Activated naive CD8-positive, alpha-beta T cell treated with anti-CD3 and anti-CD28 coated beads, Interleukin-2, amount 50 U/mL, for 24 hours (primary cell): ENCODE data around the gene SPOCK1.
"Not testable (repeated sequence)": the region's sequence is repeated elsewhere in the genome, so short reads cannot be mapped to it uniquely, and the experiment has no call there.

Experiments
- ATAC-seq: fragments of 150-1000 bp; cut with Tn5 transposase; one replicate; pipeline ENCODE4 v1.10.0; 2021
- DNase-seq: peaks from one replicate; pipeline ENCODE4 v3.0.0; 2021
- H3K27ac Mint-ChIP-seq: one replicate; pipeline ENCODE4 v1.8.0; 2021; ENCODE audit warnings: mild to moderate bottlenecking, mixed read lengths
- H3K27me3 Mint-ChIP-seq: one replicate; pipeline ENCODE4 v1.8.0; 2021; ENCODE audit warnings: mixed read lengths
- H3K36me3 Mint-ChIP-seq: one replicate; pipeline ENCODE4 v1.8.0; 2021; ENCODE audit warnings: low read depth, mixed read lengths
- H3K4me1 Mint-ChIP-seq: one replicate; pipeline ENCODE4 v1.8.0; 2021; ENCODE audit warnings: mixed read lengths
- H3K4me3 Mint-ChIP-seq: one replicate; pipeline ENCODE4 v1.8.0; 2021; ENCODE audit warnings: mild to moderate bottlenecking, moderate library complexity, mixed read lengths
- H3K9me3 Mint-ChIP-seq: one replicate; pipeline ENCODE4 v1.8.0; 2021; ENCODE audit warnings: mixed read lengths

SPOCK1 gene

DNA sequence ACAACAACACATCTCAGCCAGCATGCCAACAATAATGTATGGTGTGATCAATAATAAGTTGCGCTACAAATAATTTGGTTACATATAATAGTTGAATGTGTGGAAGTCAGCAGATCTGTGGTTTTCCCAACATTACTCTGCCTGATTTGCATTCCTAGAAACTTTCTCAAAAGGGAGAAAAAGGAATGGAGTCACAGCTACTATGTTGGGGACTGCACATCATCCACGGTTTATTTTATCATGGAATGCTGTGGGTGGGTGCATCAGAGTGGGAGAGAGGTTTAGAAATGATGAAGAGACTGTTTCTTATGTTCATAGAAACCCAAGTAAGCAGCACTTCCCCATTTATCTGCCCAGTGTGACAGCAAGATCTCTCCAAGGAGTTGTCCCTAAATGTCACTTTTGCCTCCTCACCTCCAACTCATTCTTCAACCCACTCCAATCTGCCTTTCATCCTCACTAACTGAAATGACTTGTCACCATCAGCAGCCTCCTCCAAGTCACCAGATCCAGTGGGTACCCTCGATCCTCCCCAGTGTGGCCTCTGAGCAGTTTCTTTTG is 2.8 kb upstream of the SPOCK1 start:
- ATAC-seq, result no peak
- Mint-ChIP-seq H3K4me1 (no peaks in the 10 kb centered on the region), H3K27ac (no peak overlapping the region), H3K9me3 (no peaks in the 10 kb centered on the region), H3K4me3 (no peak overlapping the region), H3K36me3 (no peaks in the 10 kb centered on the region), H3K27me3 (peaks cover 16% of the 10 kb centered on the region)
- no peak for DNase-seq

DNA sequence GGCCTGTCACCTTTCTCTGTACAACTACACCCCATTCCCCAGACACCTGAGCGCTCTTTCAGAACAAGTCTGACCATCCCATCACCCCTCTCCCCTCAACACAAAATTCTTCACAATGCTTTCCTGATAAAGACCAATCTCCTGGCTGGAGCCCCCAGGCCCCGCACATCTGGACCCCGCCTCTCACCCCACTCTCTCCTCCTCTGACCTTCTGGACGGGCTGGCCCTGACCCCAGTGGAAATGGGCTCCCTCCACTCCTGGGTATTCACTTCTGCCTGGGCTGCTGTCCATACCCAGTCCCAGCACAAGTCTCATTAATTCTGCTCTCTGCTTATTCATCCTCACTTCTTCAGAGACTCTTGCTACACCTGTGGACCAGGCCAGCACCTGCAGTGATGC is 2.1 kb upstream of the SPOCK1 start:
- ATAC-seq (no peak), DNase-seq (no peak)
- Mint-ChIP-seq H3K9me3 (no peaks in the 10 kb centered on the region), H3K27ac (no peak overlapping the region), H3K4me3 (no peak overlapping the region), H3K27me3 (peaks cover 23% of the 10 kb centered on the region), H3K4me1 (no peaks in the 10 kb centered on the region), H3K36me3 (no peaks in the 10 kb centered on the region)

DNA sequence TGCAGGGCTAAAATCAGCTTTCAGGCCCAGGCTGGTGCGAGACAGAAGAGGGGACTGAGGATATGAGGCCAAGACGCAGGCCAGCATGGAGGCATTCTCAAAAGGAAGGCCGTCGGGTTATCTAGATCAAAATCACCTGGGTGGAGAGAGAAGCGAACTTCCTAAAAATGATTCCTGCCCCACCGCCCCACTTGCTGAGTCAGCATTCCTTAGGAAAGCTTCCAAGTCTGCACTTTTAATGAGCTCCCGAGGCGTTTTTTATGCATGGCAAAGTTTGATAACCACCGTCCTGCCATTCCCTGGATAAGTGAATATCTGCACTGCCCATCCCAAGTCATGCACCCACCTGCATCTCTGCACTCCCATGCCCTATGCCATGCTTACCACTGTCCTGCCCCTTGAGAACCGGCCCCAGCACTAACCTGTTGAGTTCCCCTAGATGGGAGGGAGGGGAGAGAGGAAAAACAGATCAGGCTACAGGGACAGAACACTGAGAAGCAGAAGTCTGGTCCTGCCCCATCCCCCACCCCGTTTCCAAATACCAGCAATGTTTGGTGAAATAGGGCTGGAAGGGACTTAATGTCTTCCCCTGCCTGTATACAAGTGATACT is 1.6 kb upstream of the SPOCK1 start:
- H3K9me3 Mint-ChIP-seq, result no peaks in the 10 kb centered on the region
- H3K27me3 Mint-ChIP-seq, result peaks cover 24% of the 10 kb centered on the region
- no peak for DNase-seq
- H3K4me1 Mint-ChIP-seq, result no peaks in the 10 kb centered on the region
- no peaks in the 10 kb centered on the region for H3K36me3 Mint-ChIP-seq
- H3K4me3 Mint-ChIP-seq, result no peak overlapping the region
- H3K27ac Mint-ChIP-seq, result no peak overlapping the region
- ATAC-seq, result no peak

DNA sequence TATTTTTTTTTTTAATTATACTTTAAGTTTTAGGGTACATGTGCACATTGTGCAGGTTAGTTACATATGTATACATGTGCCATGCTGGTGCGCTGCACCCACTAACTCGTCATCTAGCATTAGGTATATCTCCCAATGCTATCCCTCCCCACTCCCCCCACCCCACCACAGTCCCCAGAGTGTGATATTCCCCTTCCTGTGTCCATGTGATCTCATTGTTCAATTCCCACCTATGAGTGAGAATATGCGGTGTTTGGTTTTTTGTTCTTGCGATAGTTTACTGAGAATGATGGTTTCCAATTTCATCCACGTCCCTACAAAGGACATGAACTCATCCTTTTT is 351 bp upstream of the SPOCK1 start:
- not testable (repeated sequence) for H3K4me3 Mint-ChIP-seq, DNase-seq, H3K27ac Mint-ChIP-seq, H3K36me3 Mint-ChIP-seq, H3K4me1 Mint-ChIP-seq, H3K9me3 Mint-ChIP-seq, ATAC-seq
- H3K27me3 Mint-ChIP-seq, result peaks cover 24% of the 10 kb centered on the region

DNA sequence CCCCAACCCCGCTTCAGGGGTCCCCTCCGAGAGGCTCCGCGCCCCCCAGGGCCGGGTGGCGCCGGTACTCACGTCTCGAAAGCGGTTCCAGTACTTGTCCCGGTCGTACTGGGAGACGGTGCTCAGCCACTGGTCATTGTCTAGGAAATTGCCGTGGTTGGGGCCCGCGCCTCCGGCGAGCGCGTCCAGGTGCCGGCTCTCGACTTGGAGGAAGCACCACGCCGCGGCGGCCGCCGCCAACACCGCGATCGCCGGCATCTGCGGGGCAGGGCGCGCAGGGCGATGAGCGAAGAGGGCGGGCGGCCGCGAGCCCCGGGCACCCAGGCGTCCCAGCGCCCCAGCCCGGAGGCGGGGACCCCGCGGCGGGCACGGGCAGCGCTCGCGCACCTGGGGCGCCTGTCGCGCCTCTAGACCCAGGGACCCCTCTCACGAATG is 808 bp downstream of the SPOCK1 start:
- DNase-seq (no peak), ATAC-seq (no peak)
- H3K9me3 Mint-ChIP-seq, result no peaks in the 10 kb centered on the region
- no peaks in the 10 kb centered on the region for H3K36me3 Mint-ChIP-seq
- H3K27me3 Mint-ChIP-seq, result peaks cover 24% of the 10 kb centered on the region
- no peak overlapping the region for H3K4me3 Mint-ChIP-seq
- H3K27ac Mint-ChIP-seq, result no peak overlapping the region
- H3K4me1 Mint-ChIP-seq, result no peaks in the 10 kb centered on the region

DNA sequence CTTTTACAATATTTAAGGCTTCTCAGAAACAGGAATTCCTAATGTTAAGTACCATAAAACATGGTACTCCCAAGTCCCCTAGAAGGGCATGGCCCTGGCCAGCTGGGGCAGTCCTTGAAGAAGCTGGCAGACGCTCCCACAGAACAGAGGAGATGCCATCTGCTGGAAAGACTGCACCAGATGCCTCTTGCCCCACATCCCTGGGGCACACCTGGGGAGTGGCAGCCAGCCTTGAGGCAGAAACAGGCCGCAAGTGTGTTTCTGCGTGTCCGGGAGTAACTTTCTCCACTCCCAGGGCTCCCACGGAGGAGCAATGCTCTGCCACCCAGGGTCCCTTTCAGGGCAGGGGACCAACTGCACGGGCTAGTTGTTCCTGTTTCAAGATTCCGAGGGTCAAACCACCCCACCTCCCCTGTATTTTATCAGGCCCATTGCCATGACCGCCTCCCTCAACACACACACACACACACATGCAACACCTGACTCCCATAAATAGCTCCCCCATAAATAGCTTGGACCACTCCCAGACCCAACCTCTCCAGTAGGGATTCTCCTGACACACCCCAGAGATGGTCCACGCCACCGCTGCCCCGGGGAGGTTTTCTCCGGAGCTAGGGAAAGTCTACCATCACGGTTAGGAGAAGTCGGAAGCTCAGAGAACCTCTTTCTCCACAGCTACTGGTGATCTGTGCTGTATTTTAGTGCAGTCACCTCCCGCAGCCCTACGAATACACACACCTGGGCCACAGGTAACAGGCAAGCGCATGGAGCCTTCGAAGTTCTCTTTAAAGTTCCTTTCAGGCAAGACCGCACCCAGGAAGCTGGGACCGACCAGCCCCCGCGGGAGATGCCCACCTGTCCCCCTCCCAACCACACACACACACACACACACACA is 1.5 kb downstream of the SPOCK1 start:
- no peaks in the 10 kb centered on the region for H3K36me3 Mint-ChIP-seq
- ATAC-seq (no peak), DNase-seq (no peak)
- H3K27me3 Mint-ChIP-seq, result peaks cover 24% of the 10 kb centered on the region
- H3K4me3 Mint-ChIP-seq, result no peak overlapping the region
- no peaks in the 10 kb centered on the region for H3K9me3 Mint-ChIP-seq
- H3K4me1 Mint-ChIP-seq, result no peaks in the 10 kb centered on the region
- H3K27ac Mint-ChIP-seq, result no peak overlapping the region

DNA sequence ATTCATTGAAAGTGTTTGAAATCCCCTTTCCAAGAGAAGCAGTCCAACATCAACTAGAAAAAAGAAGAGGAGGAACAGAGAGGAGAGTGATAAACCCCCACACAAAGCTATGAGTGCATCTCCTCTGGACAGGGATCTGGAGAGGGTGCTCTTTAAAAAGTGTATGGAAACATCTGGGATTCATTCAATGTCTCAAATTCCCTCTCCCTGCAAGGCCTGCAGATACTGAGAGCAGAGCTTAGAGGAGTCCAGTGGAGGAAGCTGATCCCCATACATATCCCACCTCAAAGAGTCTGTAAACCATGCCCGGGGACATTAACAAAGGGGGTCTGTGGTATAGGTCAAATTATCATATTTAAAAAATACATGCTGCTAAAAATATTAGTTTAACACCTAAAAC is 2.2 kb downstream of the SPOCK1 start:
- no peaks in the 10 kb centered on the region for H3K36me3 Mint-ChIP-seq
- no peaks in the 10 kb centered on the region for H3K9me3 Mint-ChIP-seq
- no peak overlapping the region for H3K27ac Mint-ChIP-seq
- no peak overlapping the region for H3K4me3 Mint-ChIP-seq
- no peak for ATAC-seq
- no peaks in the 10 kb centered on the region for H3K4me1 Mint-ChIP-seq
- DNase-seq, result no peak
- H3K27me3 Mint-ChIP-seq, result peaks cover 24% of the 10 kb centered on the region

DNA sequence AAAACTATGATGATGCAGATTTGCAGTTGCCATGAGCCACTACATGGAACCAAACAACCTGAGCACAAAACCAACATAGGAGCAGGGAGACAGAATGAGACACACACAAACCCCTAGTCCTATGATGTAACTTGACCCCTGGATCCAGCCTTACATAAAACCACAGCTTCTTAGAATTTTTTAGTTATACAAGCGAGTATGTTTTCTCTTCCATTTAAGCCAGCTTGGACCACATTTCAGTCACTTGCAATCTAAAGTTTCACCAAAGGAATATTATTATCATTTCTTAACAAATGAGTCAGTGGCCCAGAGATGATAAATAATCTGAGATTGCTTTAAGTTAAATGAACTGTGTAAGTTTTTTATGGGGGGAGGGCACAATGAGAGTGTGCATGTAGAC is 6.8 kb downstream of the SPOCK1 start:
- Mint-ChIP-seq H3K27ac (no peak overlapping the region), H3K4me1 (no peaks in the 10 kb centered on the region), H3K9me3 (no peaks in the 10 kb centered on the region), H3K4me3 (no peak overlapping the region), H3K27me3 (peaks cover 12% of the 10 kb centered on the region), H3K36me3 (no peaks in the 10 kb centered on the region)
- DNase-seq (no peak), ATAC-seq (no peak)

DNA sequence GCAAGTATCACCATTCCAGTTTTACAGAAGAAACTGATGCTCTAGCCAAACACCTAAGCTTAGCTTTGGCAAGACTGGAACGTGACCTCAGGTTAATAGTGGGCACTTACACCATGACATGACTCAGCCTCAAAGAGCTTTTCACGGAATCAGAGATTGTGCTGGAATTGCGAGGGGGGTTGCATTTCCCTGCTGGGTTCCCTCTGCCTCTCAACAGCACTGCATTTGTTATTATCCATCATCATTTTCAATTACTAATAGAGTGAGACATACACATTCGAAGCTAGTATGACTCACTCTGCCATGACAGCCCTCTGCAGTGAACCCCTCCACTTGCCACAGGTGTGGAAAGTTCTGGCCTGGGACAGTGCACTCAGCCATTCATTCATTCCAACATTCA is 8.0 kb downstream of the SPOCK1 start:
- Mint-ChIP-seq H3K36me3 (no peaks in the 10 kb centered on the region), H3K4me1 (no peaks in the 10 kb centered on the region), H3K9me3 (no peaks in the 10 kb centered on the region), H3K27me3 (peaks cover 4% of the 10 kb centered on the region), H3K4me3 (no peak overlapping the region), H3K27ac (no peak overlapping the region)
- DNase-seq (no peak), ATAC-seq (no peak)

DNA sequence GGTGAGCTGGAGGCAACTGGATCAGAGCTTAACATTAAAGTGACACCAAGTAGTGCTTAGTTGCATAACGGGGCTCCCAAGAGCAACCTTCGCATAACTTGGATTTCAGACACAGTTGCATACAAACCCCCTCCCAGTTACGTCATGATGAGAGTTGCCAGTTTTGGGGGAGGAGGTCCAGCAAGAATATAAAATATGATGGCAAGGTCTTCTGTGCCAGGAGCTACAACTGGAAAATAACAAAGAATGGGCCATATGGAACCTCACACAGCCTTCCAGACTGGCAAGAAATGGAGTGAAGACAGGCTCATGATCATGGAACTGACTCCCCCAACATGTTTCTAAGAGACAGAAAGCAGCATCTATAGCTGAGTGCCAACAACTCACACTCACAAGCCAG is 8.5 kb downstream of the SPOCK1 start:
- DNase-seq (no peak), ATAC-seq (no peak)
- H3K27ac Mint-ChIP-seq, result no peak overlapping the region
- H3K9me3 Mint-ChIP-seq, result no peaks in the 10 kb centered on the region
- H3K27me3 Mint-ChIP-seq, result peaks cover 4% of the 10 kb centered on the region
- H3K4me1 Mint-ChIP-seq, result no peaks in the 10 kb centered on the region
- no peaks in the 10 kb centered on the region for H3K36me3 Mint-ChIP-seq
- no peak overlapping the region for H3K4me3 Mint-ChIP-seq

DNA sequence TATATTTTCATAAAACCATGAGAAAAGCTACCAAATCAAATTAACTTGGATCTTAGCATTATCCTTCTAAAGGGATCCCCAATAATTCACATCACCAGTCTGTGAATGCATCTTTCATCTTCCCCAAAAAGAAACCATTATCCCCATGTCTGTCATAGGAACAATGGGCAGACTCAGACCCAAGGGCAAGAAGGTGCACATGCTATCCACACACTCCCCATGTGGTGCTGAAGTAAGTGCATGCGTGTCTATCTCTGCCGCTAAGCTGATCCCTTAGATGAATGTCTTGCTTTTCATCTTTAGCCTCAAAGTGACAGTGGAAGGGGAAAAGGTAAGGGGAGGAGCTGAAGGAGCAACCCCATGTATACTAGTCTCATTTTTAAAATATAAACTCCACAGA is 10.2 kb downstream of the SPOCK1 start:
- H3K4me3 Mint-ChIP-seq, result no peak overlapping the region
- no peaks in the 10 kb centered on the region for H3K9me3 Mint-ChIP-seq
- ATAC-seq, result no peak
- no peak overlapping the region for H3K27ac Mint-ChIP-seq
- H3K4me1 Mint-ChIP-seq, result no peaks in the 10 kb centered on the region
- no peak for DNase-seq
- H3K36me3 Mint-ChIP-seq, result no peaks in the 10 kb centered on the region
- H3K27me3 Mint-ChIP-seq, result peaks cover 4% of the 10 kb centered on the region

DNA sequence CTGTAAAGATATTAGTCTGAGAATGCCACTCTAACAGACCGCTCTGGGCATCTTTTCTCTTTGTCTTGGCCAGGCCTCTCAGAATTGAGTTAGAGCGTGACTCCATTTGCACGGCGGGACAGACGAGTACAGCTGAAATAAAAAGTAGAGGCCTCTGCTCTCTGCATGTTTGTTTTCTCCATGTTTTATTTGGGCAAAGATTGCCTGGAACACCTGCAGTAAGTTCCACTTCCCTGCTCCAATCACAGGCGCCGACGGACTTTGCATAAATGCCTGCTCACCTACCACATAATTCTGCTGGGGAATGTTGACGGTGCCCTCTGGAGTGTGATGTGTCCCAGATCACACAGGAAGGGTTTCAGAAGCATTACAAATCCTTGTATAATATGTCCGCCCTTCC is 10.6 kb downstream of the SPOCK1 start:
- ATAC-seq (no peak), DNase-seq (no peak)
- Mint-ChIP-seq H3K9me3 (no peaks in the 10 kb centered on the region), H3K4me1 (no peaks in the 10 kb centered on the region), H3K27ac (no peak overlapping the region), H3K27me3 (peaks cover 4% of the 10 kb centered on the region), H3K4me3 (no peak overlapping the region), H3K36me3 (no peaks in the 10 kb centered on the region)

DNA sequence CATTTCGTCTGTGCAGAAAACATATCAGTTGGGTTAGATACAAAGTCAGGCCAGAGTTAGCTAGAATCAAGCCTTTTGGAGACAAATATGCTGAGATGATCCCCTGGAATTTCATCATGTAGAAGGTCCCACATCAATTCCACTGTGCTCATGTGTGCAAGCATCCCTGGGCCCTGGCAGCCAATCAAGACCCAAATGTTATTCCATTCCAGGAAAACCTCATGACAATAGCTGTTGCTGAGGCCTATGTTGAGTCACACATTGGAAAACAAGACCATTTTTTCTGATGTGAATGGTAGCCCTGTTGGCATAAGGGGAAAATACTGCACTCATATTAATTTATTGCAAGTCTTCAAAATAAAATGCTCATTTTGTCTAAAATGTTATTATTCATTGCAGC is 11.5 kb downstream of the SPOCK1 start:
- Mint-ChIP-seq H3K9me3 (no peaks in the 10 kb centered on the region), H3K27ac (no peak overlapping the region), H3K4me1 (no peaks in the 10 kb centered on the region), H3K36me3 (no peaks in the 10 kb centered on the region), H3K27me3 (peaks cover 4% of the 10 kb centered on the region), H3K4me3 (no peak overlapping the region)
- no peak for DNase-seq
- no peak for ATAC-seq

DNA sequence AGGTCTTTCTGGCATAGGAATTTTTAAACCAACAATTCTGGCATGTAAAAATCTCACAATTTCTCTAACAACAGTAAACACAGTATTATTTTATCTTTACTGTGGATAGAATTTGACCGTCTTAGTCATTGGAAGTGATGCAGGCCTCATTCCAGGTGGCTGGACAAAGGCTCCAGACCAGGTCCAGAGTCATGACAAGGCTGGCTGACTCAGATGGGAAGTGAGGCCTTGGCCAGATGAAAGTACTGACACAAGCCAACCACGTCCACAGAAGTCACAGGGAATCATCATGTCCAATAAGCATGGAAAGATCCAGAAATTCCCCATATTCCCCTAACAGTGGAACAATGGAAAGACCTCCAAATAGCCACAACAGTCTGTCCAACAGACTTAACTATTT is 12.4 kb downstream of the SPOCK1 start:
- Mint-ChIP-seq H3K9me3 (no peaks in the 10 kb centered on the region), H3K4me3 (no peak overlapping the region), H3K27ac (no peak overlapping the region), H3K4me1 (no peaks in the 10 kb centered on the region), H3K36me3 (no peaks in the 10 kb centered on the region), H3K27me3 (peaks cover 4% of the 10 kb centered on the region)
- DNase-seq (no peak), ATAC-seq (no peak)

DNA sequence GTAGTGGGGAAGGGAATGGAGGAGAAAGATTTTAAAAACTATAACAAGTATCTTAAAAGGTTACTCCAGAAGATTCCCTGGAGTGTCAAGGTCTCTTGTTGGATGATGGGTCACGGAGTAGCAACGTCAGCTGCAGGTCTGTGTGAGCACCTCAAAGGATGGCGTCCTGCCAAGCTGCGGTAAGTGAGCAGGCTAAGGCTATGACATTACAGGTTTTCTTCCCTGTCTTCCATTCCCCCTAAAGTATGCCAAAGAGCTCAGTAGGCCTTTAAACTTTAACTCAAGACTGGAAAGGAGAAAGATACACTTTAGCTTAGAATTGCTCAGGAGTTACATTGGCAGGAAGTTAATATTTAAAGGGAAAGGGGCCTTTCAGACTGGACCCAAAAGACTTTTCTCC is 17.5 kb downstream of the SPOCK1 start:
- H3K9me3 Mint-ChIP-seq, result no peaks in the 10 kb centered on the region
- no peaks in the 10 kb centered on the region for H3K27me3 Mint-ChIP-seq
- no peaks in the 10 kb centered on the region for H3K4me1 Mint-ChIP-seq
- no peaks in the 10 kb centered on the region for H3K36me3 Mint-ChIP-seq
- H3K4me3 Mint-ChIP-seq, result no peak overlapping the region
- DNase-seq (no peak), ATAC-seq (no peak)
- H3K27ac Mint-ChIP-seq, result no peak overlapping the region
